ENCODE data around the gene SFXN4. TPM values are rescaled to one million over a fixed set of nuclear protein-coding genes. Genes with fewer than 3 reads are reported as not detected.

Gene SFXN4
- total RNA-seq, 1 experiment from 2014 or later: 21.9 TPM

DNA sequence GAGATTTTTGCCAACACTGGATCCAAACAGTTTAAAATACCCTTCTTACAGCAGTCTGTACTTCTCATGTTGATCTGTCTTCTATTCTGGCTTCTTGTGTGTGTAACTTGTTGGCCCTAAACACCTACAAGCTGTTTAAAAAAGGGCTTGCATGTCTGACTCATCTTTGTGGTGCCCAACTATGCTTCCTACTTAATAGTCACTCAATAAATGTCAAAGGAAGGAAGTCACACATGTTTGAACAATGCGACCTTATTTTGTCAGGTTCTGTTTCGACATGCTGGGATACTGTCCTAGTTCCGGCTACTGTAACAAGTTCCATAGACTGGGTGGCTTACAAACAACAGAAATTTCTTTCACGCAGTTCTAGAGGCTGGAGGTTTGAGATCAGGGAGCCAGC is 32.4 kb upstream of the SFXN4 start:
- H3K27ac ChIP-seq (ENCODE audit: insufficient read length, low read depth, low read length): no peak overlapping the region
- no peak overlapping the region for H2BK120ac ChIP-seq (ENCODE audit: low read depth, low read length, poor library complexity, severe bottlenecking)
- H4K91ac ChIP-seq (ENCODE audit: insufficient read length, low read depth, low read length): no peak overlapping the region
- no peaks in the 10 kb centered on the region for H3K79me1 ChIP-seq (ENCODE audit: insufficient read depth, low read depth, low read length, poor library complexity, severe bottlenecking)
- H2BK15ac ChIP-seq (ENCODE audit: low read depth, low read length): no peak overlapping the region
- no peak overlapping the region for H2BK12ac ChIP-seq (ENCODE audit: insufficient read length, low read depth, low read length)
- H4K8ac ChIP-seq (replicated peaks; ENCODE audit: insufficient read length, low read depth, low read length): no peak overlapping the region
- H3K4ac ChIP-seq (ENCODE audit: low read depth, low read length): no peak overlapping the region
- no peak overlapping the region for H2BK5ac ChIP-seq (ENCODE audit: insufficient read length, low read length)
- H2AFZ ChIP-seq (ENCODE audit: low read length): no peak overlapping the region
- H4K5ac ChIP-seq (ENCODE audit: insufficient read length, low read depth, low read length): no peak overlapping the region
- Mint-ChIP-seq H3K36me3 (ENCODE audit: insufficient read depth in 1 of 3, low read depth in 3 of 3) (no peaks in the 10 kb centered on the region), H3K27me3 (ENCODE audit: low read depth) (peaks cover 17% of the 10 kb centered on the region), H3K4me1 (peaks cover 12 to 18% of the 10 kb centered on the region in 2 experiments), H3K27ac (peak overlapping the region in 1 of 3 experiments; percentile 80; a peak in 1 of 7 replicates), H3K9me3 (no peaks in the 10 kb centered on the region), H3K4me3 (no peak overlapping the region)
- H3K79me2 ChIP-seq (ENCODE audit: insufficient read depth, low read length): no peaks in the 10 kb centered on the region
- WGBS (ENCODE audit: extremely low coverage, insufficient read length, low lambda C conversion rate): no CpG with 5 or more reads among the region's 4 CpGs
- H3T11ph ChIP-seq (ENCODE audit: low read length): no peak overlapping the region
- DNase-seq: no peak
- H3K14ac ChIP-seq (ENCODE audit: insufficient read depth, low read length): no peak overlapping the region
- H4K20me1 ChIP-seq (ENCODE audit: control insufficient read depth, insufficient read depth, insufficient read length): no peaks in the 10 kb centered on the region
- no peaks in the 10 kb centered on the region for H3K27me3 ChIP-seq (ENCODE audit: insufficient read depth, low read length)
- H3K9me3 ChIP-seq (ENCODE audit: control insufficient read depth, low read depth, low read length): no peaks in the 10 kb centered on the region
- H2AK5ac ChIP-seq (ENCODE audit: insufficient read length, low read length): no peak overlapping the region
- no peak overlapping the region for H3K56ac ChIP-seq (ENCODE audit: insufficient read length, low read depth, low read length)
- TF ChIP-seq, protein P1, sequence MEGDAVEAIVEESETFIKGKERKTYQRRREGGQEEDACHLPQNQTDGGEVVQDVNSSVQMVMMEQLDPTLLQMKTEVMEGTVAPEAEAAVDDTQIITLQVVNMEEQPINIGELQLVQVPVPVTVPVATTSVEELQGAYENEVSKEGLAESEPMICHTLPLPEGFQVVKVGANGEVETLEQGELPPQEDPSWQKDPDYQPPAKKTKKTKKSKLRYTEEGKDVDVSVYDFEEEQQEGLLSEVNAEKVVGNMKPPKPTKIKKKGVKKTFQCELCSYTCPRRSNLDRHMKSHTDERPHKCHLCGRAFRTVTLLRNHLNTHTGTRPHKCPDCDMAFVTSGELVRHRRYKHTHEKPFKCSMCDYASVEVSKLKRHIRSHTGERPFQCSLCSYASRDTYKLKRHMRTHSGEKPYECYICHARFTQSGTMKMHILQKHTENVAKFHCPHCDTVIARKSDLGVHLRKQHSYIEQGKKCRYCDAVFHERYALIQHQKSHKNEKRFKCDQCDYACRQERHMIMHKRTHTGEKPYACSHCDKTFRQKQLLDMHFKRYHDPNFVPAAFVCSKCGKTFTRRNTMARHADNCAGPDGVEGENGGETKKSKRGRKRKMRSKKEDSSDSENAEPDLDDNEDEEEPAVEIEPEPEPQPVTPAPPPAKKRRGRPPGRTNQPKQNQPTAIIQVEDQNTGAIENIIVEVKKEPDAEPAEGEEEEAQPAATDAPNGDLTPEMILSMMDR (conservative IDR thresholded peaks at IDR 0.05): no peak
- no peak overlapping the region for H3K23ac ChIP-seq (ENCODE audit: insufficient read length, low read depth, low read length)
- no peak overlapping the region for H3K9ac ChIP-seq (ENCODE audit: extremely low read depth, insufficient read length, low read length)
- no peak overlapping the region for H2BK20ac ChIP-seq (ENCODE audit: low read depth, low read length, poor library complexity, severe bottlenecking)
- H3K4me1 ChIP-seq (ENCODE audit: insufficient read depth, low read length): no peaks in the 10 kb centered on the region
- H3K23me2 ChIP-seq (ENCODE audit: insufficient read length, low read depth, low read length, poor library complexity, severe bottlenecking): no peaks in the 10 kb centered on the region
- no peak overlapping the region for H3K18ac ChIP-seq (ENCODE audit: insufficient read length, low read depth, low read length)
- H3K4me2 ChIP-seq (ENCODE audit: insufficient read depth, insufficient read length, low read length): no peak overlapping the region

Data from H9 (cell line).